Measurements from ENCODE around the gene APEX2.
"Not testable (repeated sequence)": the region's sequence is repeated elsewhere in the genome, so short reads cannot be mapped to it uniquely, and the experiment has no call there.

The APEX2 gene
- long read RNA-seq, donor 1, transcript APEX2-201 (6 exons, 3,245 nt): major isoform, 13 of 27 reads
- long read RNA-seq, donor 1, partial matches to known transcripts: 14 of 27 reads
- long read RNA-seq, donor 1, other reads (novel, unspliced or antisense): 0 of 27 reads
- long read RNA-seq, donor 2, transcript APEX2-201 (6 exons, 3,245 nt): major isoform, 9 of 9 reads
- long read RNA-seq, donor 2, partial matches to known transcripts: 0 of 9 reads
- long read RNA-seq, donor 2, other reads (novel, unspliced or antisense): 0 of 9 reads
- long read RNA-seq, donor 3, partial matches to known transcripts: 0 of 4 reads
- long read RNA-seq, donor 3, other reads (novel, unspliced or antisense): 0 of 4 reads
- long read RNA-seq, donor 4, transcript APEX2-201 (6 exons, 3,245 nt): major isoform, 5 of 6 reads
- long read RNA-seq, donor 4, partial matches to known transcripts: 0 of 6 reads
- long read RNA-seq, donor 4, other reads (novel, unspliced or antisense): 0 of 6 reads
- long read RNA-seq, donor 5, transcript APEX2-201 (6 exons, 3,245 nt): major isoform, 6 of 7 reads
- long read RNA-seq, donor 5, partial matches to known transcripts: 0 of 7 reads
- long read RNA-seq, donor 5, other reads (novel, unspliced or antisense): 0 of 7 reads
- long read RNA-seq, donor 6, transcript APEX2-201 (6 exons, 3,245 nt): major isoform, 7 of 20 reads
- long read RNA-seq, donor 6, partial matches to known transcripts: 13 of 20 reads
- long read RNA-seq, donor 6, other reads (novel, unspliced or antisense): 0 of 20 reads
- long read RNA-seq, donor 7, transcript APEX2-201 (6 exons, 3,245 nt): major isoform, 9 of 9 reads
- long read RNA-seq, donor 7, partial matches to known transcripts: 0 of 9 reads
- long read RNA-seq, donor 7, other reads (novel, unspliced or antisense): 0 of 9 reads
- long read RNA-seq, donor 8, transcript APEX2-201 (6 exons, 3,245 nt): major isoform, 11 of 11 reads
- long read RNA-seq, donor 8, partial matches to known transcripts: 0 of 11 reads
- long read RNA-seq, donor 8, other reads (novel, unspliced or antisense): 0 of 11 reads

GRCh38 chrX:54999717-55000598, at the start of gene APEX2:
TSS of gene APEX2 (plus strand) at chrX:55000363. CDS start at chrX:55000423, 60 bp downstream.
- peak; percentile 89 for DNase-seq

- DNase-seq: no peak
Observed at GRCh38 chrX:54950730-54951375, 49.3 kb upstream of the APEX2 start.

- DNase-seq: no peak
Observed at GRCh38 chrX:54961750-54962149, 38.4 kb upstream of the APEX2 start.

GRCh38 chrX:54964766-54965497, 35.2 kb upstream of the APEX2 start:
- DNase-seq: no peak

- DNase-seq: no peak
Observed at GRCh38 chrX:54977387-54977786, 22.8 kb upstream of the APEX2 start.

GRCh38 chrX:54978448-54978847, 21.7 kb upstream of the APEX2 start:
- DNase-seq: no peak

- no peak for DNase-seq
Observed at GRCh38 chrX:54979432-54979831, 20.7 kb upstream of the APEX2 start.

GRCh38 chrX:54980334-54980733, 19.8 kb upstream of the APEX2 start:
- no peak for DNase-seq

- DNase-seq: not testable (repeated sequence)
Observed at GRCh38 chrX:54983306-54983705, 16.9 kb upstream of the APEX2 start.

GRCh38 chrX:54991706-54992105, 8.5 kb upstream of the APEX2 start:
- DNase-seq: no peak

GRCh38 chrX:54992911-54993622, 7.1 kb upstream of the APEX2 start:
- DNase-seq: no peak

GRCh38 chrX:54994099-54994498, 6.1 kb upstream of the APEX2 start, which contains the start of gene PFKFB1:
TSS of gene PFKFB1 (minus strand) at chrX:54994188. CDS start at chrX:54994007, 181 bp downstream.
- DNase-seq: no peak

GRCh38 chrX:54994668-54995351, 5.4 kb upstream of the APEX2 start:
- DNase-seq: no peak

GRCh38 chrX:54995621-54996020, 4.5 kb upstream of the APEX2 start:
- no peak for DNase-seq

- no peak for DNase-seq
Observed at GRCh38 chrX:55004231-55004630, 4.1 kb downstream of the APEX2 start.

- DNase-seq: no peak
Observed at GRCh38 chrX:55005256-55005655, 5.1 kb downstream of the APEX2 start.

- DNase-seq: no peak
Observed at GRCh38 chrX:55006827-55007621, 6.9 kb downstream of the APEX2 start.

- no peak for DNase-seq
Observed at GRCh38 chrX:55007656-55008055, 7.5 kb downstream of the APEX2 start.

Data from right kidney (tissue), 9 donors.